Activated CD8-positive, alpha-beta T cell treated with anti-CD3 and anti-CD28 coated beads, Interleukin-2, amount 10 ng/mL, durations not matched to agents 7 days and 5 days (primary cell): Measurements from ENCODE around the gene POLE. TPM values are rescaled to one million over a fixed set of nuclear protein-coding genes. Genes with fewer than 3 reads are reported as not detected.
A peak's percentile ranks its signal among the peaks of the same experiment; 100 is the strongest.

ENCODE experiments used
- ATAC-seq: fragments of 150-1000 bp; cut with Tn5 transposase; one replicate; pipeline ENCODE4 v1.10.0; 2021; ENCODE audit warnings: moderate library complexity
- CTCF ChIA-PET: fragments of 350-600 bp; sonication (Branson Sonifier 250); formaldehyde crosslinking; loops from one replicate; lab custom pipeline; 2021; ENCODE audit warnings: antibody characterized with exemption; lab: Charles Lee
- POLR2A ChIA-PET: fragments of 350-600 bp; sonication (Branson Sonifier 250); formaldehyde crosslinking; loops from one replicate; lab custom pipeline; 2021; ENCODE audit warnings: antibody characterized with exemption; lab: Charles Lee
- DNase-seq: peaks from one replicate; pipeline ENCODE4 v3.0.0-alpha.2; 2020
- H3K27ac Mint-ChIP-seq: one replicate; pipeline ENCODE4 v1.8.0; 2021; ENCODE audit warnings: mild to moderate bottlenecking, mixed read lengths
- H3K27me3 Mint-ChIP-seq: one replicate; pipeline ENCODE4 v1.8.0; 2021; ENCODE audit warnings: low read depth, mixed read lengths
- H3K36me3 Mint-ChIP-seq: one replicate; pipeline ENCODE4 v1.8.0; 2021; ENCODE audit warnings: low read depth, mixed read lengths
- H3K4me1 Mint-ChIP-seq: one replicate; pipeline ENCODE4 v1.8.0; 2021; ENCODE audit warnings: low read depth, mixed read lengths
- H3K4me3 Mint-ChIP-seq: one replicate; pipeline ENCODE4 v1.8.0; 2021; ENCODE audit warnings: mild to moderate bottlenecking, mixed read lengths
- H3K9me3 Mint-ChIP-seq: one replicate; pipeline ENCODE4 v1.8.0; 2022; ENCODE audit warnings: mixed read lengths; ENCODE audit not compliant: insufficient read depth
- total RNA-seq, 2 experiments: library from RNA; stranded (reverse); gene quantifications; one replicate each; pipeline ENCODE4 v1.2.3, GENCODE V29; 2021

Gene POLE
- total RNA-seq, 2 experiments from 2014 or later: 200 to 202 TPM

- Mint-ChIP-seq H3K4me3 (no peak overlapping the region), H3K27me3 (no peaks in the 10 kb centered on the region), H3K9me3 (no peaks in the 10 kb centered on the region), H3K27ac (no peak overlapping the region), H3K36me3 (peaks cover 76% of the 10 kb centered on the region), H3K4me1 (peaks cover 4% of the 10 kb centered on the region)
- no peak for ATAC-seq
- CTCF ChIA-PET: no interaction called here
- no peak for DNase-seq
- POLR2A ChIA-PET: no interaction called here
Measured at GRCh38 chr12:132672678-132673077, 14.5 kb downstream of the POLE start.

- peaks cover 4% of the 10 kb centered on the region for H3K4me1 Mint-ChIP-seq
Measured at GRCh38 chr12:132672116-132672515, 15.0 kb downstream of the POLE start.

GRCh38 chr12:132669166-132669879, 17.8 kb downstream of the POLE start:
- no peaks in the 10 kb centered on the region for H3K9me3 Mint-ChIP-seq
- ATAC-seq (no peak), DNase-seq (no peak)
- H3K27me3 Mint-ChIP-seq: no peaks in the 10 kb centered on the region
- H3K4me1 Mint-ChIP-seq: peaks cover 13% of the 10 kb centered on the region
- CTCF ChIA-PET: no interaction called here
- no peak overlapping the region for H3K27ac Mint-ChIP-seq
- no peak overlapping the region for H3K4me3 Mint-ChIP-seq
- POLR2A ChIA-PET: interaction anchor here (1.1 kb wide), 1 partner anchor 10 kb away, joined by 3 read pairs; no protein-coding TSS in a partner anchor
- peaks cover 74% of the 10 kb centered on the region for H3K36me3 Mint-ChIP-seq

More at GRCh38 chr12:132672116-132672515, 15.0 kb downstream of the POLE start:
- CTCF ChIA-PET: no interaction called here
- H3K4me3 Mint-ChIP-seq: no peak overlapping the region
- POLR2A ChIA-PET: no interaction called here
- no peaks in the 10 kb centered on the region for H3K27me3 Mint-ChIP-seq
- no peak for ATAC-seq
- DNase-seq: no peak
- H3K27ac Mint-ChIP-seq: no peak overlapping the region
- H3K9me3 Mint-ChIP-seq: no peaks in the 10 kb centered on the region
- H3K36me3 Mint-ChIP-seq: peaks cover 76% of the 10 kb centered on the region

- no peak overlapping the region for H3K27ac Mint-ChIP-seq
- no peaks in the 10 kb centered on the region for H3K27me3 Mint-ChIP-seq
- peaks cover 22% of the 10 kb centered on the region for H3K4me1 Mint-ChIP-seq
- POLR2A ChIA-PET: interaction anchor here (1.1 kb wide), 1 partner anchor 9 kb away, joined by 3 read pairs; no protein-coding TSS in a partner anchor
- CTCF ChIA-PET: no interaction called here
- peaks cover 74% of the 10 kb centered on the region for H3K36me3 Mint-ChIP-seq
- ATAC-seq (no peak), DNase-seq (no peak)
- H3K4me3 Mint-ChIP-seq: no peak overlapping the region
- H3K9me3 Mint-ChIP-seq: no peaks in the 10 kb centered on the region
Measured at GRCh38 chr12:132668191-132669088, 18.7 kb downstream of the POLE start.

- H3K9me3 Mint-ChIP-seq: no peaks in the 10 kb centered on the region
- no peaks in the 10 kb centered on the region for H3K27me3 Mint-ChIP-seq
- H3K27ac Mint-ChIP-seq: no peak overlapping the region
- CTCF ChIA-PET: interaction anchor here (0.7 kb wide), 1 partner anchor 51 kb away, joined by 3 read pairs; no protein-coding TSS in a partner anchor
- peaks cover 44% of the 10 kb centered on the region for H3K4me1 Mint-ChIP-seq
- POLR2A ChIA-PET: no interaction called here
- H3K36me3 Mint-ChIP-seq: peaks cover 80% of the 10 kb centered on the region
- H3K4me3 Mint-ChIP-seq: no peak overlapping the region
- ATAC-seq (no peak), DNase-seq (no peak)
Measured at GRCh38 chr12:132665794-132666193, 21.3 kb downstream of the POLE start.

GRCh38 chr12:132665149-132665491, 22.0 kb downstream of the POLE start:
- Mint-ChIP-seq H3K27ac (no peak overlapping the region), H3K36me3 (peaks cover 85% of the 10 kb centered on the region)
- CTCF ChIA-PET: interaction anchor here (0.7 kb wide), 1 partner anchor 50 kb away, joined by 3 read pairs; no protein-coding TSS in a partner anchor

GRCh38 chr12:132664206-132665148, 22.7 kb downstream of the POLE start:
- no peak overlapping the region for H3K4me3 Mint-ChIP-seq
- CTCF ChIA-PET: no interaction called here

More at GRCh38 chr12:132665149-132665491, 22.0 kb downstream of the POLE start:
- Mint-ChIP-seq H3K9me3 (no peaks in the 10 kb centered on the region), H3K4me3 (no peak overlapping the region), H3K4me1 (peaks cover 50% of the 10 kb centered on the region), H3K27me3 (no peaks in the 10 kb centered on the region)
- DNase-seq (no peak), ATAC-seq (no peak)
- POLR2A ChIA-PET: no interaction called here

GRCh38 chr12:132662901-132663755, 24.0 kb downstream of the POLE start:
- Mint-ChIP-seq H3K27me3 (no peaks in the 10 kb centered on the region), H3K36me3 (peaks cover 87% of the 10 kb centered on the region), H3K4me1 (peaks cover 56% of the 10 kb centered on the region), H3K9me3 (no peaks in the 10 kb centered on the region), H3K4me3 (no peak overlapping the region), H3K27ac (peak overlapping the region; percentile 65)
- ChIA-PET POLR2A (no interaction called here), CTCF (no interaction called here)
- DNase-seq (no peak), ATAC-seq (no peak)

More at GRCh38 chr12:132664206-132665148, 22.7 kb downstream of the POLE start:
- H3K4me1 Mint-ChIP-seq: peaks cover 56% of the 10 kb centered on the region
- no peak for DNase-seq
- H3K9me3 Mint-ChIP-seq: no peaks in the 10 kb centered on the region
- POLR2A ChIA-PET: no interaction called here
- peak overlapping the region; percentile 70 for H3K27ac Mint-ChIP-seq
- peaks cover 85% of the 10 kb centered on the region for H3K36me3 Mint-ChIP-seq
- H3K27me3 Mint-ChIP-seq: no peaks in the 10 kb centered on the region
- ATAC-seq: no peak

- peaks cover 56% of the 10 kb centered on the region for H3K4me1 Mint-ChIP-seq
- no peaks in the 10 kb centered on the region for H3K9me3 Mint-ChIP-seq
- H3K27me3 Mint-ChIP-seq: no peaks in the 10 kb centered on the region
- no peak for DNase-seq
- ChIA-PET CTCF (no interaction called here), POLR2A (no interaction called here)
- ATAC-seq: no peak
- peaks cover 89% of the 10 kb centered on the region for H3K36me3 Mint-ChIP-seq
- H3K27ac Mint-ChIP-seq: peak overlapping the region; percentile 47
- H3K4me3 Mint-ChIP-seq: no peak overlapping the region
Measured at GRCh38 chr12:132661972-132662371, 25.2 kb downstream of the POLE start.

- Mint-ChIP-seq H3K4me1 (peaks cover 56% of the 10 kb centered on the region), H3K4me3 (no peak overlapping the region), H3K27me3 (no peaks in the 10 kb centered on the region), H3K9me3 (no peaks in the 10 kb centered on the region), H3K36me3 (peaks cover 89% of the 10 kb centered on the region), H3K27ac (peak overlapping the region; percentile 74)
- POLR2A ChIA-PET: no interaction called here
- no peak for ATAC-seq
- CTCF ChIA-PET: no interaction called here
- no peak for DNase-seq
Measured at GRCh38 chr12:132660996-132661395, 26.1 kb downstream of the POLE start.
